B cell (primary cell): Measurements from ENCODE around the gene CCDC57. TPM values are rescaled to one million over a fixed set of nuclear protein-coding genes. Genes with fewer than 3 reads are reported as not detected.

Experiments used
- ATAC-seq: fragments of 200-7000 bp; cut with Tn5 transposase; one replicate; pipeline ENCODE4 v1.10.0; 2021; ENCODE audit warnings: low read depth, mild to moderate bottlenecking, moderate number of reproducible peaks, moderate library complexity
- CTCF ChIA-PET: fragments of 350-600 bp; sonication (Branson Sonifier 250); formaldehyde crosslinking; loops from one replicate; lab custom pipeline; 2021; ENCODE audit warnings: antibody characterized with exemption, inconsistent platforms; lab: Charles Lee
- POLR2A ChIA-PET: fragments of 350-600 bp; sonication (Branson Sonifier 250); formaldehyde crosslinking; loops from one replicate; lab custom pipeline; 2021; ENCODE audit warnings: antibody characterized with exemption; lab: Charles Lee
- DNase-seq: peaks from one replicate; pipeline ENCODE4 v3.0.0; 2013
- H2AFZ ChIP-seq: 2 replicates; pipeline ENCODE4 v1.6.1; 2012; ENCODE audit warnings: mild to moderate bottlenecking, low read depth, low read length; ENCODE audit not compliant: insufficient read depth, poor library complexity, severe bottlenecking
- H3K27ac ChIP-seq, 2 donors: 1 replicate in 1 of 2; 2 replicates in 1 of 2; pipeline ENCODE4 v1.5.1; 2012 to 2013; ENCODE audit warnings: low read length in 2 of 2, mild to moderate bottlenecking in 2 of 2, moderate library complexity in 1 of 2
- H3K27me3 ChIP-seq, 4 experiments: fragments of 200-600 bp in 1 of 4; sonication (generic) in 1 of 4; replicated peaks in 1 of 4; 1 replicate in 2 of 4; 2 replicates in 2 of 4; pipeline versions ENCODE4 v1.6.1 to v1.7.0; 2013 to 2016; ENCODE audit warnings: low read length in 3 of 4, mild to moderate bottlenecking in 2 of 4, mixed read lengths in 1 of 4, moderate library complexity in 1 of 4; ENCODE audit not compliant: insufficient read depth in 4 of 4, control insufficient read depth in 3 of 4; ENCODE audit errors: control extremely low read depth in 1 of 4
- H3K36me3 ChIP-seq, 2 experiments: replicated peaks in 1 of 2; 1 replicate in 1 of 2; 2 replicates in 1 of 2; pipeline versions ENCODE4 v1.6.1 to v1.7.1; 2013; ENCODE audit warnings: low read length in 1 of 2; ENCODE audit not compliant: insufficient read depth in 2 of 2, control insufficient read depth in 1 of 2; ENCODE audit errors: control extremely low read depth in 1 of 2, extremely low read depth in 1 of 2
- H3K4me1 ChIP-seq, 2 donors: fragments of 200-600 bp in 1 of 2; sonication (generic) in 1 of 2; 1 replicate in 1 of 2; 2 replicates in 1 of 2; pipeline versions ENCODE4 v1.5.1 to v1.6.1; 2013 to 2017; ENCODE audit warnings: low read length in 2 of 2; ENCODE audit not compliant: control insufficient read depth in 2 of 2, insufficient read depth in 2 of 2
- H3K4me2 ChIP-seq: replicated peaks from 2 replicates; pipeline ENCODE3; 2012; ENCODE audit warnings: mild to moderate bottlenecking, low read depth, low read length; ENCODE audit not compliant: poor library complexity, severe bottlenecking
- H3K4me3 ChIP-seq, 5 experiments: fragments of 200-600 bp in 1 of 5; sonication (generic) in 1 of 5; 1 replicate in 3 of 5; 2 replicates in 2 of 5; pipeline versions ENCODE4 v1.5.1 to v1.7.0; 2011 to 2016; ENCODE audit warnings: low read length in 4 of 5, mild to moderate bottlenecking in 4 of 5, low read depth in 2 of 5, control low read depth in 1 of 5, moderate library complexity in 1 of 5; ENCODE audit not compliant: insufficient read depth in 1 of 5; ENCODE audit errors: control extremely low read depth in 1 of 5, extremely low read depth in 1 of 5
- H3K79me2 ChIP-seq: fragments of 200-600 bp; sonication (generic); one replicate; pipeline ENCODE4 v1.6.0; 2016; ENCODE audit warnings: low read length; ENCODE audit not compliant: control insufficient read depth, insufficient read depth
- H3K9ac ChIP-seq: fragments of 200-600 bp; sonication (generic); 2 replicates; pipeline ENCODE4 v1.6.1; 2017; ENCODE audit warnings: mild to moderate bottlenecking, low read length, moderate library complexity
- H3K9me3 ChIP-seq, 3 donors: one replicate each; pipeline versions ENCODE4 v1.6.1 to v1.7.1; 2013; ENCODE audit warnings: low read length in 2 of 3; ENCODE audit not compliant: control insufficient read depth in 2 of 3, insufficient read depth in 1 of 3; ENCODE audit errors: control extremely low read depth in 1 of 3
- H4K20me1 ChIP-seq: 2 replicates; pipeline ENCODE4 v1.6.0; 2012; ENCODE audit warnings: mild to moderate bottlenecking, low read length; ENCODE audit not compliant: insufficient read depth, control insufficient read depth, poor library complexity, severe bottlenecking
- H3K27ac Mint-ChIP-seq: one replicate; pipeline ENCODE4 v1.8.0; 2021; ENCODE audit warnings: mixed read lengths
- H3K27me3 Mint-ChIP-seq: one replicate; pipeline ENCODE4 v1.8.0; 2021; ENCODE audit warnings: mixed read lengths
- H3K4me1 Mint-ChIP-seq: one replicate; pipeline ENCODE4 v1.8.0; 2021; ENCODE audit warnings: mixed read lengths
- H3K4me3 Mint-ChIP-seq: one replicate; pipeline ENCODE4 v1.8.0; 2021; ENCODE audit warnings: mixed read lengths
- H3K9me3 Mint-ChIP-seq: one replicate; pipeline ENCODE4 v1.8.0; 2022; ENCODE audit warnings: mixed read lengths; ENCODE audit not compliant: insufficient read depth
- CTCF ChIP-seq: fragments of 200-600 bp; IDR thresholded peaks from one replicate; pipeline ENCODE4 v1.8.0; 2022; ENCODE audit warnings: antibody characterized with exemption, mild to moderate bottlenecking
- EZH2 ChIP-seq: IDR thresholded peaks from 2 replicates; pipeline ENCODE4 v1.6.1; 2012; ENCODE audit warnings: borderline replicate concordance, low read depth, mild to moderate bottlenecking, moderate library complexity, low read length; ENCODE audit not compliant: insufficient read depth, poor library complexity, severe bottlenecking
- WGBS: methylation state at CpG from one replicate; pipeline ENCODE4 v1.1.5; 2013; ENCODE audit warnings: missing lambda C conversion rate; ENCODE audit not compliant: insufficient coverage; 5-methylcytosine and 5-hydroxymethylcytosine counted together
- intact Hi-C: fragments of 100-400 bp; cut with micrococcal nuclease; formaldehyde crosslinking; loops from one replicate; pipeline ENCODE4 v1.10.0; 2022
- polyA plus RNA-seq: library from polyadenylated mRNA; depleted of rRNA; stranded (reverse); fragments of >200 nt; gene quantifications from 2 replicates; pipeline ENCODE4 v1.2.3, GENCODE V29; 2012
- total RNA-seq, 2 donors: library from RNA; stranded (reverse); fragments of 120-200 nt in 1 of 2; gene quantifications; 1 replicate in 1 of 2; 2 replicates in 1 of 2; pipeline versions ENCODE4 v1.2.3 to v1.2.4, GENCODE V29; 2013 to 2022

Gene CCDC57
- total and polyA plus RNA-seq, 2 donors (not counting 1 experiment from before 2014, with no cell fraction given): 49.7 to 67.2 TPM

- CTCF ChIA-PET: no interaction called here
- Histone ChIP-seq H2AFZ (no peak overlapping the region), H3K36me3 (no peaks in the 10 kb centered on the region), H3K27me3 (no peaks in the 10 kb centered on the region), H3K4me1 (peaks cover 29 to 75% of the 10 kb centered on the region in 2 donors), H3K9me3 (no peaks in the 10 kb centered on the region), H3K4me3 (peak overlapping the region in 3 of 5 experiments; percentile 59 to 69 (median 67)), H4K20me1 (peaks cover 57% of the 10 kb centered on the region), H3K4me2 (peak overlapping the region; percentile 99), H3K9ac (no peak overlapping the region), H3K27ac (no peak overlapping the region), H3K79me2 (no peaks in the 10 kb centered on the region)
- POLR2A ChIA-PET: interaction anchor here (0.5 to 1.3 kb wide), 6 partner anchors 22 to 1087 kb away, joined by 3 to 7 read pairs (median 3); no protein-coding TSS in a partner anchor
- intact Hi-C loops: no loop called here
- 86% methylated on average over 17 of the region's 21 CpGs for WGBS
- ATAC-seq (no peak), DNase-seq (no peak)
- no peaks in the 10 kb centered on the region for H3K9me3 Mint-ChIP-seq
- TF ChIP-seq EZH2 (no peak), CTCF (no peak)
- peaks cover 37% of the 10 kb centered on the region for H3K4me1 Mint-ChIP-seq
- H3K27ac Mint-ChIP-seq: no peak overlapping the region
- H3K4me3 Mint-ChIP-seq: peak overlapping the region; percentile 26
- no peaks in the 10 kb centered on the region for H3K27me3 Mint-ChIP-seq
Measured at GRCh38 chr17:82232322-82232820, 19.7 kb upstream of the CCDC57 start.
